Ovary (tissue), 9 donors: ENCODE measurements around the gene NAPB. TPM values are rescaled to one million over a fixed set of nuclear protein-coding genes. Genes with fewer than 3 reads are reported as not detected.

Source experiments
- DNase-seq, 5 donors: peaks; one replicate each; pipeline ENCODE4 v3.0.0-alpha.2; 2019 to 2020
- H3K27ac ChIP-seq, 2 donors: fragments of 200-600 bp; one replicate each; pipeline versions ENCODE4 v1.5.1 to v1.8.0; 2019 to 2022
- H3K27me3 ChIP-seq: fragments of 200-600 bp; one replicate; pipeline ENCODE4 v1.8.0; 2022
- H3K36me3 ChIP-seq: fragments of 200-600 bp; sonication (generic); one replicate; pipeline ENCODE4 v1.5.1; 2019
- H3K4me1 ChIP-seq: one replicate; pipeline ENCODE4 v1.8.1; 2013; ENCODE audit warnings: mild to moderate bottlenecking, moderate library complexity; ENCODE audit not compliant: insufficient read depth
- H3K4me3 ChIP-seq: fragments of 200-600 bp; sonication (generic); one replicate; pipeline ENCODE4 v1.5.1; 2017
- H3K9me3 ChIP-seq, 2 donors: fragments of 200-600 bp in 1 of 2; sonication (generic) in 1 of 2; one replicate each; pipeline versions ENCODE4 v1.5.1 to v1.8.1; 2013 to 2019; ENCODE audit warnings: mild to moderate bottlenecking in 1 of 2, moderate library complexity in 1 of 2
- CTCF ChIP-seq, 3 donors: fragments of 450-650 bp in 2 of 3; fragments of 200-600 bp in 1 of 3; IDR thresholded peaks; one replicate each; pipeline versions ENCODE4 v1.5.1 to v1.8.0; 2016 to 2022; ENCODE audit warnings: antibody characterized with exemption in 3 of 3, mild to moderate bottlenecking in 1 of 3
- EP300 ChIP-seq: sonication (generic); formaldehyde crosslinking; IDR thresholded peaks from one replicate; pipeline ENCODE4 v1.6.1; 2017; ENCODE audit warnings: antibody characterized with exemption
- POLR2A ChIP-seq: fragments of 450-650 bp; IDR thresholded peaks from one replicate; pipeline ENCODE4 v1.6.1; 2017; ENCODE audit warnings: antibody characterized with exemption, mild to moderate bottlenecking, moderate library complexity
- WGBS, 3 donors: extraction: QIAGEN DNeasy Blood & Tissue Kit in 1 of 3; methylation state at CpG; one replicate each; pipeline versions ENCODE4 v1.1.5 to v1.1.7; 2013 to 2017; 5-methylcytosine and 5-hydroxymethylcytosine counted together
- intact Hi-C, 4 donors: fragments of 100-400 bp; cut with DNase I; formaldehyde crosslinking; loops; one replicate each; pipeline versions ENCODE4 v1.11.0 to v1.15.1; 2022 to 2023
- polyA plus RNA-seq, 2 donors: library from polyadenylated mRNA; stranded (reverse); fragments of 200-250 nt in 1 of 2; fragments of 350-450 nt in 1 of 2; fragmentation: Illumina TruSeq in 1 of 2; extraction: RNeasy Lipid Tissue Mini Kit (QIAGEN cat#74804) in 1 of 2; gene quantifications; one replicate each; pipeline ENCODE4 v1.2.3, GENCODE V29; 2013 to 2014
- total RNA-seq, 7 donors: library from RNA; depleted of rRNA in 2 of 7; stranded (reverse); fragments of >200 nt in 2 of 7; fragmentation: NEBNext Ultra II Directional in 3 of 7; extraction: Animal tissue kit (Norgen Biotek cat#: 25700) in 3 of 7; gene quantifications; one replicate each; pipeline versions ENCODE4 v1.1.0 to v1.2.4, GENCODE V29; 2016 to 2023
- donor health status: DM: no; HTN: no; CAD: no; lungs with moderate emphysema.
- donor health status: DM: no; HTN: no; CAD: no.
- donor health status: Bipolar disorder and iron deficiency.
- donor health status: DM: yes; HTN: yes; CAD: no.
- donor health status: DM: no; HTN: no; CAD: no.
- donor health status: DM: yes; HTN: yes; CAD: no.

The NAPB gene
- total and polyA plus RNA-seq, 9 donors, result 9.3 to 17.9 (median 12.9) TPM

GRCh38 chr20:23368316-23369071, 52.8 kb downstream of the NAPB start:
- WGBS, 3 donors, result 77 to 87% (median 81%) methylated on average over 2 of the region's 2 CpGs
- Histone ChIP-seq H3K27ac (no peak overlapping the region), H3K36me3 (no peaks in the 10 kb centered on the region), H3K9me3 (no peaks in the 10 kb centered on the region), H3K4me1 (peaks cover 3% of the 10 kb centered on the region), H3K4me3 (no peak overlapping the region), H3K27me3 (no peaks in the 10 kb centered on the region)
- no peak for TF ChIP-seq CTCF (IDR thresholded peaks at IDR 0.05)
- intact Hi-C loops, result loop anchor here in 1 of 4 donors (10.0 kb wide), 2 partner anchors 56 to 266 kb away; partner anchors contain the start of genes CST3 and NAPB
- no peak for DNase-seq

GRCh38 chr20:23367770-23368169, 53.5 kb downstream of the NAPB start:
- Histone ChIP-seq H3K4me1 (peaks cover 9% of the 10 kb centered on the region), H3K27ac (no peak overlapping the region), H3K4me3 (no peak overlapping the region), H3K27me3 (no peaks in the 10 kb centered on the region), H3K9me3 (no peaks in the 10 kb centered on the region), H3K36me3 (no peaks in the 10 kb centered on the region)
- TF ChIP-seq CTCF (IDR thresholded peaks at IDR 0.05) (no peak), EP300 (no peak), POLR2A (no peak)
- intact Hi-C loops, result loop anchor here in 1 of 4 donors (10.0 kb wide), 2 partner anchors 57 to 267 kb away; partner anchors contain the start of genes CST3 and NAPB
- no peak for DNase-seq

- Histone ChIP-seq H3K36me3 (no peaks in the 10 kb centered on the region), H3K4me3 (no peak overlapping the region), H3K27me3 (no peaks in the 10 kb centered on the region), H3K9me3 (no peaks in the 10 kb centered on the region), H3K4me1 (peaks cover 9% of the 10 kb centered on the region), H3K27ac (no peak overlapping the region)
- intact Hi-C loops, result loop anchor here in 1 of 4 donors (10.0 kb wide), 2 partner anchors 58 to 268 kb away; partner anchors contain the start of genes CST3 and NAPB
- no peak for DNase-seq
- no peak for TF ChIP-seq CTCF (IDR thresholded peaks at IDR 0.05)
- TF ChIP-seq POLR2A, result no peak
- WGBS, 3 donors, result 60 to 79% (median 71%) methylated on average over 1 of the region's 1 CpG
Observed at GRCh38 chr20:23366384-23366783, 54.9 kb downstream of the NAPB start.

- peaks cover 11% of the 10 kb centered on the region for H3K4me1 ChIP-seq
- WGBS, 3 donors, result 94 to 95% (median 94%) methylated on average over 58 to 65 of the region's 65 CpGs
- no peaks in the 10 kb centered on the region for H3K27me3 ChIP-seq
- peak in 1 of 5 donors; percentile 32 for DNase-seq
- H3K9me3 ChIP-seq, result no peaks in the 10 kb centered on the region
- intact Hi-C loops, result loop anchor here in 1 of 4 donors (10.0 kb wide), 2 partner anchors 59 to 269 kb away; partner anchors contain the start of genes CST3 and NAPB
- H3K36me3 ChIP-seq, result no peaks in the 10 kb centered on the region
- TF ChIP-seq EP300, result no peak
- no peak for TF ChIP-seq POLR2A
- TF ChIP-seq CTCF (IDR thresholded peaks at IDR 0.05), result no peak
- H3K4me3 ChIP-seq, result no peak overlapping the region
- H3K27ac ChIP-seq, result no peak overlapping the region
Observed at GRCh38 chr20:23365390-23366165, 55.7 kb downstream of the NAPB start.
